Stimulated activated CD8-positive, alpha-beta memory T cell treated with anti-CD3 and anti-CD28 coated beads, Interleukin-15, amount 100 ng/mL, for 24 hours (primary cell): ENCODE results near the gene ESRRB.

Experiments used
- DNase-seq: peaks from one replicate; pipeline ENCODE4 v3.0.0-alpha.2; 2020; ENCODE audit warnings: low read depth

Gene ESRRB

DNA sequence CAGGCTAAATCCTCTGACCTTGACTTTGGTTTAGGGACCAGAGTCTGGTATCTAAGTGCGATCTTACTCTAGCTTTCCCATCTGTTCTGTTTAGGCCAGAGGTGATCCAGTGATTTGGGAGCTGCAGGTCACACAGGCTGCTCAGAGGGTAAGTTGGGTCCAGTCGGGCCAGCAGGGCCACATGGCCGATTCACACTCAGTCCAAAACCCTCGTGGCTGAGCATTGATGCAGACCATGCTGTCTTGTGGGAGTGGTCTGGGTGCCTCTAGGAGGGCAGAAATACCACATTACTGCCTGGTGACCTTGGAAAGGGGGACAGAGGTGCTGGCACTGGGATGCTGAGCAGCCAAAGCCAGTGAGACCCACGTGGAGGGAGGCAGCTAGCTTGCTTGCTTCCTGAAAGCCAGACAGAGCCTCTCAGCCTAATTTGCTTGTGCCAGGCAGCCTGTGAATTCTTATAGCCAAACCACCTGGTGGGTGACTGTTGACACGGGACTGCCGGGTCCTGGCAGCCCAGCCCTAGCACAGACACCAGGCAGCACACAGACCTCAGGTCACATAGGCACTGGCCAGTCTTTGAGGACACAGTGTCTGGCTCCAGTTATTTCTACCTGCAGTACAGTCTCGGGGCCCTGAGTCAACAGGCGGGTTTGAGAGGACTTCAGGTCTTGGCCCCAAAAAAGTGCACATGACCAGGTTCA is 31.7 kb downstream of the ESRRB start:
- DNase-seq = no peak

DNA sequence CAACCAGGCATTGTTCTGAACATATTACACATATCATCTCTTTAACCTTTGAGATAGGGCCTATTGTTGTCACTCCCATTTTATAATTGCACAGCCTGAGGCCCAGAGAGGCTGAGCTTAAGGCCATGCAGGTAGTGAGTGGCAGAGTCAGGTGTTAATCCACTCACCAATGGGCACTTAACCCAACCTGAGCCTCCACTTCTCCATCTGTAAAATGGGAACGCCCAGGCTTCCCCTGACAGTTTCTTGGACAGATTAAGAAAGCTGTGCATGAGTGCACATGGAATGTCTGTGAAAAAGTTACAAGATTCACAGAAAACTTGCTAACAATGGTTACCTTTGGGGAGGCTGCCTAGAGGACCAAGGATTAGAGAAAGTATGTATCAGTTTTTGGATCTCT is 32.9 kb downstream of the ESRRB start:
- no peak for DNase-seq

DNA sequence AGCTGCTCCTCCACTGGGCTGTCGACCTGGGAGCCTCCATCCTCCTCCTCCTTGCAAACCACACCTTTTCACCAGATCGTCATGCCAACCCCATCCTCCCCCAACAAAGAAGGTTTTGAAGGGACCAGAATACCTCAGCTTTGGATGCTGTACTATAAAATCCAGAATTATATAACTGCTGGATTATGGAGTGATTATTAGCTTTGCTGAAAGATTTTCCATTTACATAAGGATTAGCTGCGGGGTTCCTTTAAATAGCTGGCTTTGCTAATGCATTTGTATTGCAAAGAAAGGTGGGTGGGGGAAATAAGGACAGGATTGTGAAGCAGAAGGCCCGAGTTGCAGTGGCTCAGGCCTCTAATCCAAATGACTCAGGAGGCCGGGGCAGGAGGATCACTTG is 36.6 kb downstream of the ESRRB start:
- no peak for DNase-seq

DNA sequence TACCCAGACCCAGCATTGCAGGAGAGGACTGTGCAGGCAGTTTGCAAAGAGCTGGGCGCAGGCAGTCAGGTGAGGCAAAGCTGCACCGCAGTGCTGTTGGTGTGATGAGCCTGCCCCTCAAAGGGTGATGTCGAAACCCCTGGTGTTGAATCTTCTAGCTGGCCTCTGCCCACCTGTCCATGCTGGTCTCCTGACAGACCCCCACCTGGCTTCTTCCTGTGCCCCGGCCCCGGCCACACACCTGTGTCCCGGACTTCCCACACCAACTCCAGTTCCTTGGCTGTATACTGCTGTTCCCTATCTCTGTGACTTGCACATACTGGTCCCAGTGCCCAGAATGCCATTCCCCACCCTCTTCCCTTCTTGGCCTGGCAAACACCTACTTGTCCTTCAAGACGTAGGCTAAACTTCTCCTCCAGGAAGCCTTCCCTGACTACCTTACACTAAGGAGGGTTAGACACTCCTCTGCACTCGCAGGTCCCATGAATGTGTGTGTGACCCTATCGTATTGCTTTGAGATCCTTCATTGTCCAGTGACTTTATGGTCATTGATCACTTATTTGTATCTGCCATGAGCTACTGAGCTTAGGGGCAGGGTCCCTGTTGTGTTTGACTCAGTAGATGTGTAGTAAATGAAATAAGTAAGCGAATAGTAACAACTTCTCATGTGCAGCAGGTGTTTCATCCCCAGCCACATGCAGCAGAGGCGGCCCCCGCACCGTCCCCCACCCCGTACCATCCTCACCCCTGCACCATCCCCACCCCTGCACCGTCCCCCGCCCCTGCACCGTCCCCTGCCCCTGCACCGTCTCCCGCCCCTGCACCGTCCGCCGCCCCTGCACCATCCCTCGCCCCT is 37.4 kb downstream of the ESRRB start:
- DNase-seq = no peak

DNA sequence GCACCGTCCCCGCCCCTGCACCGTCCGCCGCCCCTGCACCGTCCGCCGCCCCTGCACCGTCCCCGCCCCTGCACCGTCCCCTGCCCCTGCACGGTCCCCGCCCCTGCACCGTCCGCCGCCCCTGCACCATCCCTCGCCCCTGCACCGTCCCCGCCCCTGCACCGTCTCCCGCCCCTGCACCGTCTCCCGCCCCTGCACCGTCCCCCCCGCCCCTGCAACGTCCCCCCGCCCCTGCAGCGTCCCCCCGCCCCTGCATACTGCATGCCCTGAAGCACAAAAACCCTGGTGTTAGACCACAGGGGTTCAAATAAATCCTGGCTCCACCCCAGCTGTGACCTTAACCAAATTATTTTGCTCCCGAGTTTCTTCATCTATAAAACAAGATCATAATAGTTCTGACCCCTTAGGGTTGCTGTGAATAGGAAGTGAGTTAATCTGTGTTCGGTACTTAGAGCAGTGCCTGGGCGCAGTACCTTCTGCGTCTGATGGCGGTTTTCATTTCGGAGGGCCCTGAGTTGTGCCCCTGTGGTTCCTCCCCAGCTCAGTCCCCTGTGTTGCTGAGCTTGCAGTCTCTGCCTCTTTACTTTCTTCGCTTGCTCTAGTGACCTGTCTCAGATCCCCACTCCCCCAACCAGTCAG is 38.1 kb downstream of the ESRRB start:
- no peak for DNase-seq

DNA sequence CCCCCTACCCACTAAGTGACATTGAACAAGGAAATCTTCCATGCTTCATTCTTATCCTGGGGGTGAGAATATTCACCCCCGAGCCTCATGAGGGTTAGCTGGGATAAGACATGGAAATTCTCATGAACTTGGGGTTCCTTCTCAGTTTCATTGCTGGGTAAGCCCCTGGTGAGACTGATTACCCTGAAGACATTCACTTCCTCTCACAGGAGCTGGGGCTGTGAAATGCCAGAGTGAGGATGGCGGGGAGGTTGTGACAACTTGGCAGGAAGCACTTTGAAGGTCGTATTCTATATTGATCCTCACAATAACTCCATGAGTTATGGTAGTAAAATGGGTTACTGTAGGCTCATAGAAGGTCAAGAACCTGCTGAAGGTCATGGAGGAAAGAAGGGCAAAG is 43.5 kb downstream of the ESRRB start:
- no peak for DNase-seq

DNA sequence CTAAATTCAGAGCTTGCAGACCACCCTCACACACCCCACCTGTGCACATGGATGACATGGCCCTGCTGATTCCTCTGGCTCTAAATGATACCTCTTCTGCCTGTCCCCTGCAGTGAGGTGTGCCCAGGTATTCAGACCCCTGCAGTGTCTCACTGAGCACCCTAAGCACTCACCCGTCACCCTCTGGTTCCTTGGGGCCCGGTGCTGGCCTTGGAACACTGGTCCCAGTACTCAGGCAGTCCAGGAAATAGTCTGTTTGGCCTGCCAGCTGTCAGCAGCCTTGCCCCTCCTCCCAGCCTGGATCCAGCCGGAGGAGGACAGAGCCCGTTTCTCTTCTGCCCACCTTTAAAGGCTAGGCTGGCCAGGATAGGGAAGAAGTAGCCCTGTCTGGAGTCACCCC is 44.9 kb downstream of the ESRRB start:
- no peak for DNase-seq

DNA sequence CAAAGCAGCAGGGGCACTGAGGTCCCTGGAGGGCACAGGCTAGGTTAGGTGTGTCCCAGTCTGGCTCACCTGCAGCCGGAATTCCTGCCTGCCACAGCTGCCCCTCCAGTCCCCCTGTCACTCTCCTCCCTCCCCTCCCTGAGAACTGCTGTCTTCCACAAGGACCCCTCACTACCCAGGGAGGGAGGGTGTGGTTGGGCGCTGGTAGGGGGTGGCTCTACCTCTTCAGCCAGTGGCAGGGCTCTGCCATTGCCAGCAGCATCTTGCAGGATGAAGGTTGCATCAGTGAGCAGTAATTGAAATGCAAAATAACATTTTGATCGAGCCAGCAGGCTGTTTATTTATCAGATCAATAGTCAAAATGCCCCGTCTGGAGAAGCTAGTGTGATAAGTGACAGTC is 45.7 kb downstream of the ESRRB start:
- DNase-seq = no peak

DNA sequence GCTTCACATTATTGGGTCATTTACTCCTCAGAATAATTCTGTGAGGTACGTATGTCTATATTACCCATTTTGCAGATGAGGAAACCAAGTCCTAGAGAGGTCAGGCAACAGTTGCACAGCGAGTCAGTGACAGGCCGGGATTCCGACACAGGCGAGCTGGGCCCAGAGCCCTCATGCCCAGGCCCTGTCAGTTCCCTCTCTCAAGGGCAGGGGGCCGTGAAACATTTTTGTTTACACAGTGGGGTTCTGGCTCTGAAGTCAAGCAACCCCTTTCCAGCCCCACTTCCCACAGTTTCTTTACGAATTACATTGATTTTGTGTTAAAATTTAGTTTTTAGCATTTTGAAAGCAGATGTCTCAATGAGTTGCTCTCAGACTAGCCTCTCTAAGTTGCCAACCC is 46.7 kb downstream of the ESRRB start:
- DNase-seq = no peak

DNA sequence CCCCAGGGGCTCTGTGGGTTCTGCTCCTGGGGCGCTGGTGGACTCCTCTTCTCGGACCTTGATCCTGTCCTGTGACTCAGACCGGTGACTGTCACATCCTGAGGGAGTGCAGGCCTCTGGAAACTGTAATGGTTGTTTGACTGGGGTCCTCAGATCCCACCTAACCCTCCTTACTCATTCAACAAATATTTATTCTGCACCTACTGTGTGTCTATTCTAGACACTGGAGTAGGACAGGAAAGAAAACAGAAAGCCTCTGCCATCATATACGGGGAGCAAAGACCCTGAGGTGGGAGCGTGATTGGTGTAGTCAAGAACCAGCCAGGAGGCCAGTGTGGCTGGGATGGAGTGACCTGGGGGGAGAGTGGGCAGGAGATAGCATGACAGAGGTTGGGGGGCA is 47.6 kb downstream of the ESRRB start:
- no peak for DNase-seq

DNA sequence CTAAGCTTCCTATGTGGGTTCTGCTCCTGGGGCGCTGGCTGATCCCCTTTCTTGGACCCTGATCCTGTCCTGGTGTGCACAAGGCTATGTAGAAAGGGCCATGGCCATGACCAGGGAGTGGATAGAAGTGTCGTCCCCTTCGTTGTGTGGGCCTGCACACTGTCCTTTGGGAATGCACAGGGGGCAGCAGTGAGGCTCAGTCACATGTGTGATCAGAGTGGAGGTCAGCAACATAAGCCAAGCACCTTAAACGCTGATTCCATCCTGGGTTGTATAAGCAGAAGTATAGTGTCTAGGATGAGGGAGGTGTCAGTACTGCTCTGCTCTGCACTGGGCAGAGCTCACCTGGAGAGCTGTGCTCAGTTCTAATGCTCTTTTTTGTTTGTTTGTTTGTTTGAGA is 48.4 kb downstream of the ESRRB start:
- DNase-seq = no peak

DNA sequence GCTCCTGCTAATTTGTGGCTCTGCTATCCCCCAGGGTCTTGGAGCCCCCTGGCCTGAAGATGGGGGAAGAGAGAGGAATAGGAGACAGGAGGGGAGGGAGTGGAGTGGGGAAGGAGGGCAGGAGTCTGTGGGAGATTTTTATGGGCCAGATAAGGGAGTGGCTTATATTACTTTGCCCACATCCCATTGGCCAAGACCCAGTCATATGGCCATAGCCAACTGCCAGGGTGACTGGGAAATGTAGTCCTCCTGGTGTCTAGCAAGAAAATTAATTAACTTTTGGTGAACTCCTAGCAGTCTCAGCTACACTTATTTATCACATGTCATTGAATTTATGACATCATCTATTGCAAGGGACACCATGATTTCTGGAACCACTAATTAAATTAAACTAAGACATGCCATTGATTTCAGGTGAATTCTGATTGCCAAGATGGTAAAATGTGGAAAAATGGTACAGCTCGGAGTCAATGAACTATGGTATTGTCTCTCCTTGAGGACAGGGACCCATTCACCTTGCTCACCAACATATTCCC is 50.3 kb downstream of the ESRRB start:
- no peak for DNase-seq

DNA sequence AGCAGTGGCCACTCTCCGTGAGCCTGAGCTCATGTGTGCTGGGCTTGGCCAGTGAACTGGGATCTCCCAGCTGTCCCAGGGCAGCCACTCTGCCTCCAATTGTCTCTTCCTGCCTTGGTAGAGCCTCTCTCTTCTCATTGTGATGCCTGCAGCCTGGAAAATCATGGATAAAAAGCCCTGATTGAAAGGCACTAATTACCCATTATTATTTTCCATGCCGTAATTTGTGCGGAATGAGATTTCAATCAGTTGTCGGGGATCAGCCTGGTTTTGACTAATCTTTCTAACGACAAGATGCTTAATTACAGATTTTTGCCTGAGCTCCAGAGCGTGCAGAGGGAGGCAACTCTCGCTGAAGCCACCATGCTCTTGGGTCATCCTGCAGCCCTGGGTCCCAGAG is 52.7 kb downstream of the ESRRB start:
- DNase-seq = no peak

DNA sequence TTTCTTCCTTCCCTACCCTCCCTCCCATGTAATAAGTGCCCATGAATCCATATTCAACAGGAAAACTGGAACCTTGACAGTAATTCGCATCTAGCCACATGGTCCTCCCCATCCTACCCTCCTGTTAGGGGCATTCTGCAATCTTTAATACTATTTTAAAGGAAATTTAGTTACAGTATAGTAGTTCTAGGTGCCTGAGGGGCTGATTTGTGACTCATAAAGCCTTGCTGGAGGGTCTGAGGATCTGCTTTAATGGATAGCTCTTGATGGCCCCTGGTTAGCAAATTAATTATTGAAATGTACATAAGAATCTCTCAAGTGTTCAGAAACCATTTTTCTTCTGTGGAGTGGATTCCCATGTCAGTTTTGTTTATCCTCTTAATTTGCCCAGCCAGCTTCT is 54.1 kb downstream of the ESRRB start:
- no peak for DNase-seq

DNA sequence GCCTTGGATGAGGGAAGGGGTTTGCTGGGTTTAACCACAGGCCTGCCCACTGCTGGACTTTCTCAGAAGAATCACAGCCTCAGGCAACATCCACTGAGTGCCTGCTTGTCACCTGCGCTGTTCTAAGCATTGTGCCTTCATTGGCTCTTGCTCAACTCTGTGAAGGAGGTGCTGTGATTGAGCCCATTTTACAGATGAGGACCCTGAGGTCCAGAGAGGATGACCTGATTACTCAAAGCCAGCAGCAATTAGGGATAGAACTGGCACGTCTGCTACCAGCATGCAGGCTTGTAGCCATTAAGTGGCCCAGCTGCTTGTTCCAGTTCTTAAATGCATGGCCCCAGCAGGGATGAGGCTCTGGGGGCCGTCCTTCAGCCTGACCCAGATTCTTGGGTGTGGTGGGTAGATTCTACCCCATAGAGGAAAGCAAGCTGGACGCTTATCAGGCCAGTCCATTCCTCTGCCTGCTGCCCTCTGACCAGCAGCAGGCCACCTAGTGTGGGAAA is 54.6 kb downstream of the ESRRB start:
- DNase-seq = no peak

DNA sequence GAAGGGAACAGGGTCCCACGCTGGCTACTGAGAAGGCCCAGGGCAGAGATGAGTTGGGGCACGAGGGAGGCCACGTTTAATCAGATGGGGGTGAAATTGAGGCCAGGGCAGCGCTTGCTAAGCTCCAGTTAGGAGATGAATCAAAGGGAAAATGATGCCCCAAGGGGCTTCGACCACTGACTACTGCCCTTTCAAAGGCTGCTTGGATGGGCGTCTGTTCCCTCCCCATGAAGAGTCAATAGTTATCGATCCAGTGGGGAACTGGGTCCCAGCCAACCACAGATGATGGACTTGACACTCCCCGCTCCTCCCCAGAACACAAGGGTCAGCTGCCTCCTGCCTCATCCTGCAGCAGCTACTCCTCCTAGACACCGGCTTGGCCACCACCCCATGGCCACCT is 55.6 kb downstream of the ESRRB start:
- DNase-seq = no peak

DNA sequence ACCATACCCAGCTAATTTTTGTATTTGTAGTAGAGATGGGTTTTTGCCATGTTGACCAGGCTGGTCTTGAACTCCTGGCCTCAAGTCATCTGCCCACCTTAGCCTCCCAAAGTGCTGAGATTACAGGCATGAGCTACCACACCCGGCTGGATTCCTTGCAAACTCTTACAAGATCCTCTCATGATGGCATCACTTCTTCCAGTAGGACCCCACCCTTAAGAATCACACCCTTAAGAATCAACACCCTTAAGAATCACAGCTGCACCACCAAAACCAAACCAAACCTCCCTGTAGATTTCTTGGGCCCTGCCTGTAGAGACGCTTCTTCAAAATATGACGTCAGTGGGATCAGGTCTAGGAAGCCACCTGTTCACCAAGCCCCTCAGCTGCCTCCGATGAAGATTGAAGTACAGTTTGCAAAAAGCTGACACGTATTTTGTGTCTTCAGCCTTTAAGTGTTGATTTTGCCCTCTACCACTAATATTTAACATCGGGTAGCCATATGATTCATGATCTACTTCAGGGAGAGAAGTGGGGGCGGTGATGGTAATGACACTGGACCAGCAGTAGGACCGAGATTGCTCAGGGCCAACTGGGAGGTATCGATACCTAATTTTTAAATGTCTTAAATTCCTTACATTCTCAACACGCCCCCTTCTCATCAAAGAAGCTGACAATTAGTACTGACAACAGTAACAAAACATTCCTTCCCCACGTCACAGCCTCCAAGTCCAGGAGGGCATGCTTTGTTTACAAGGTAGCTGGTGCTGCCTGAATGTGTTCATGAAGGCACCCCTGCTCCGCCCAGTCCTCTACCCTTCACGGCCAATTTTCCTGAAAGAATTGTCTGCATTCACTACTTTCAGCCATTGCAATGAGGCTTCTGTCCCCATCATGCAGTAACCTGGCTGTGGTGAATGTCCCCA is 57.2 kb downstream of the ESRRB start:
- no peak for DNase-seq

DNA sequence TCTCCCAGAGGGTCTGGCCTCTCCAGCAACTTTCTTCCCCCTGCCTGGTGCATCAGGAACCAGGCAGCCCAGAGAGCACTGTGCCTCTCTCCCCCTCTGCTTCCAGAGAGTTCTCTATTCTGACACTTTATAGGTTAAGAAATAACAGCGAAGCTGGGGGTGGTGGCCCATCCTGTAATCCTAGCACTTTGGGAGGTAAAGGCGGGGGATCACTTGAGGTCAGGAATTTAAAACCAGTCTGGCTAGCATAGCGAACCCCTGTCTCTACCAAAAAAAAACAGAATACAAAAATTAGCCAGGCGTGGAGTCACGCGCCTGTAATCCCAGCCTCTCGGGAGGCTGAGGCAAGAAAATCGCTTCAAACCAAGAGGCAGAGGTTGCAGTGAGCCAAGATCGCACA is 58.3 kb downstream of the ESRRB start:
- no peak for DNase-seq

DNA sequence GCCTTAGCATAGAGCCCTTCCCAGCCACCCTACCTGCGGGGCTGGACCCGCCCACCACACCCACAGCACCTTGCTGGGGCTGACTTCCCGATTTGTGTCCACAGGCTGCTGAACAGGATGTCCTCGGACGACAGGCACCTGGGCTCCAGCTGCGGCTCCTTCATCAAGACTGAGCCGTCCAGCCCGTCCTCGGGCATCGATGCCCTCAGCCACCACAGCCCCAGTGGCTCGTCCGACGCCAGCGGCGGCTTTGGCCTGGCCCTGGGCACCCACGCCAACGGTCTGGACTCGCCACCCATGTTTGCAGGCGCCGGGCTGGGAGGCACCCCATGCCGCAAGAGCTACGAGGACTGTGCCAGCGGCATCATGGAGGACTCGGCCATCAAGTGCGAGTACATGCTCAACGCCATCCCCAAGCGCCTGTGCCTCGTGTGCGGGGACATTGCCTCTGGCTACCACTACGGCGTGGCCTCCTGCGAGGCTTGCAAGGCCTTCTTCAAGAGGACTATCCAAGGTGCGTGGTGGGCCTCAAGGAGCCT is 63.4 kb downstream of the ESRRB start:
- DNase-seq = no peak

DNA sequence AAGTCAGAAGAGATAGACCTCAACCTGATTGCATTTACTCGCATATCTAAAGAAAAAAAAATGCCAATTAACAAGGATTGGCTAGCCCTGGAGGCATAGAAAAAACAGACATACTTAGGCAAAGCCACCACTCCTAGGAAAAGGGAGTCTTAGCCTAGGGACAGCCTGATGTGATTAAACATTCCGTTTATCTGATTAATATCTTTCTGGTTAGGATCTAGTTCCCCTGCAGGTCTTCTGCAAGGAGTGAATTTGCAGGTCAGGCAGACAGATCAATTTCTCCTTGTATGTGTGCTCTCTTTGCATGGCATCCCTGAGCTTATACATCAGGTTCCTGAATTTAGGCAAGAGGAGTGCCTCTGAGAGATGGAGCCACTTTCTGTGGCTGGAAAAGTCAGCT is 70.5 kb downstream of the ESRRB start:
- DNase-seq = no peak

DNA sequence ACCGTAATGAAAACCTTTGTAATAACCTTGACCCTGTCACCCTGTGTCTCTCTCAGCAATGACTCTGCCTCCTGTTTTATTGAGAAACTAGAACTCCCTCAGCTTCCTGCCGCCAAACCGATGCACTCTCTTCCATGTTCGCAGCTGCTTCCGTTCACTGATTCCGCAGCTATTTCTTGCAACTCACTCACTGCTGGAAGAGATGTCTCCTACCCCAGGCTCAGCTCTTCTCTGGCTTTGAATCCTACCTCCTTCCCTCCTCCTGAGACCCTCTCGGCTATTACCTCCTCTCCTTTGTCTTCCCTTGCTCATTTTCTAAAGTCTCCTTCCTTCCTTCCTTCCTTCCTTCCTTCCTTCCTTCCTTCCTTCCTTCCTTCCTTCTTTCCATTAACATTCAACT is 71.0 kb downstream of the ESRRB start:
- no peak for DNase-seq
